Activated CD4-positive, alpha-beta memory T cell treated with anti-CD3 and anti-CD28 coated beads for 36 hours (primary cell): ENCODE measurements around the gene RASSF9. TPM values are rescaled to one million over a fixed set of nuclear protein-coding genes. Genes with fewer than 3 reads are reported as not detected.

Source experiments
- CTCF ChIA-PET: fragments of 350-600 bp; sonication (Branson Sonifier 250); formaldehyde crosslinking; loops from one replicate; lab custom pipeline; 2021; ENCODE audit warnings: antibody characterized with exemption, inconsistent platforms; lab: Charles Lee
- POLR2A ChIA-PET: fragments of 350-600 bp; sonication (Branson Sonifier 250); formaldehyde crosslinking; loops from one replicate; lab custom pipeline; 2021; ENCODE audit warnings: antibody characterized with exemption; lab: Charles Lee
- DNase-seq: peaks from one replicate; pipeline ENCODE4 v3.0.0-alpha.2; 2020
- H3K27ac Mint-ChIP-seq: one replicate; pipeline ENCODE4 v1.8.0; 2021; ENCODE audit warnings: mixed read lengths
- H3K27me3 Mint-ChIP-seq: one replicate; pipeline ENCODE4 v1.8.0; 2021; ENCODE audit warnings: mixed read lengths
- H3K36me3 Mint-ChIP-seq: one replicate; pipeline ENCODE4 v1.8.0; 2021; ENCODE audit warnings: mixed read lengths
- H3K4me1 Mint-ChIP-seq: one replicate; pipeline ENCODE4 v1.8.0; 2021; ENCODE audit warnings: low read depth, mixed read lengths
- H3K4me3 Mint-ChIP-seq: one replicate; pipeline ENCODE4 v1.8.0; 2021; ENCODE audit warnings: mild to moderate bottlenecking, mixed read lengths
- H3K9me3 Mint-ChIP-seq: one replicate; pipeline ENCODE4 v1.8.0; 2021; ENCODE audit warnings: mixed read lengths
- intact Hi-C: fragments of 100-400 bp; cut with micrococcal nuclease; formaldehyde crosslinking; loops from one replicate; pipeline ENCODE4 v1.15.1; 2023
- total RNA-seq, 2 experiments: library from RNA; stranded (reverse); gene quantifications; one replicate each; pipeline ENCODE4 v1.2.3, GENCODE V29; 2021

RASSF9 gene
- total RNA-seq, 2 experiments from 2014 or later: not detected

DNA sequence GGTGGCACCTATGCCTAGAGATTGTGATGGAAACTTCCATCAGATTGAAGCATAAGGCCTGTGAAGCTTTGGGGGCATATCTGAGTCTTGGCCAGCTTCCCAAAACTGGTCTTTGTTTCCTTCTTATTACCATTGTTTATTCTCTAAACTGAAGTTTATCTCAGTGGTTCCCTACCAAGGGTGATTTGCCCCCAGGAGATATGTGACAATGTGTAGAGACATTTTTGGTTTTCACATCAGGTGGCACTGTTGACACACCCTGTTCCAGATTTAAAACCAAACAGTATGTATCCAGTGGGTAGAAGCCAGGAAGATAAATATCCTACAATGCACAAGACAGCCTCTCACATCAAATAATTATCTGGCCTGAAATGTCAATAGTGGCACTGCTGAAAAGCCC, 22.1 kb downstream of the RASSF9 start:
- Mint-ChIP-seq H3K4me1 (no peaks in the 10 kb centered on the region), H3K36me3 (no peaks in the 10 kb centered on the region), H3K27me3 (no peaks in the 10 kb centered on the region), H3K9me3 (peaks cover 2% of the 10 kb centered on the region), H3K4me3 (no peak overlapping the region), H3K27ac (no peak overlapping the region)
- intact Hi-C loops: no loop called here
- ChIA-PET CTCF (no interaction called here), POLR2A (no interaction called here)
- DNase-seq: no peak

DNA sequence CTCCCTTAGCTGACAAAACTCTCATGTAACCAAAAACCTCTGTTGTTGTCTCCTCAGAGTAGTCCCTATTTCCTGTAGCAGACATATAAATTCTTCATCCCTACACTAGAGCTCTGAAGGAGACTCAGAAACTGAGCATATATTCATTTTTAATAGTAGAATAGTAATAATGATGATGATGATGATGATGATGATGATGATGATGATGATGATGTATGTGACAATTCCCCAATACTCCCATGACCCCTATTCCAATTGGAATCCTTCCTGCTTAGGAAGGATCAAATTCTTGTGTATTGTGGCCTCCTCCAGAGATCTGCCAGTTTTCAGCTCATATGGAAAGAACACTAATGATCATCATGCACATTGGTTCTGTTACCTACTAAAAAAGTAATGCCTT, 26.7 kb downstream of the RASSF9 start:
- H3K36me3 Mint-ChIP-seq: no peaks in the 10 kb centered on the region
- ChIA-PET POLR2A (no interaction called here), CTCF (no interaction called here)
- intact Hi-C loops: no loop called here
- H3K27ac Mint-ChIP-seq: no peak overlapping the region
- H3K4me1 Mint-ChIP-seq: no peaks in the 10 kb centered on the region
- peaks cover 3% of the 10 kb centered on the region for H3K9me3 Mint-ChIP-seq
- no peak overlapping the region for H3K4me3 Mint-ChIP-seq
- H3K27me3 Mint-ChIP-seq: no peaks in the 10 kb centered on the region
- no peak for DNase-seq

DNA sequence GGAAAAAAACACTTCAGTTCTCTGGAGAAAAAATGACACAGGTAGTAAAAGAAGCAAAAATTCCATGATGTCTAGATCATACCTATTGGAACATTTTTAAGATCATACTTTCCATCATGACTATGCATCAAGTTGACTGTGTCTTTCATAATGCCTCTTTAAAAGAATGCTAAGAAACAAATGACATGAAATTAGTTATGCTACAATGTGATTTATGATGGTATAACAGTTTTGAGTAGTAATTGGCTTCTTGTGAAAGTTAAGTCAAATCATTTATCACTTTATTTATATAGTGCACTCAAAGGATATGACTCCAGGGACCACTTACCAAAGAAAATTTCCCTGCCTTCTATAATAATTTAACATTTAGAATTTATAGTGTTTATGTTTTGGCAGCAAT, 28.5 kb downstream of the RASSF9 start:
- H3K27me3 Mint-ChIP-seq: no peaks in the 10 kb centered on the region
- peaks cover 2% of the 10 kb centered on the region for H3K9me3 Mint-ChIP-seq
- DNase-seq: no peak
- no peaks in the 10 kb centered on the region for H3K4me1 Mint-ChIP-seq
- ChIA-PET CTCF (no interaction called here), POLR2A (no interaction called here)
- H3K27ac Mint-ChIP-seq: no peak overlapping the region
- intact Hi-C loops: no loop called here
- H3K36me3 Mint-ChIP-seq: no peaks in the 10 kb centered on the region
- H3K4me3 Mint-ChIP-seq: no peak overlapping the region

DNA sequence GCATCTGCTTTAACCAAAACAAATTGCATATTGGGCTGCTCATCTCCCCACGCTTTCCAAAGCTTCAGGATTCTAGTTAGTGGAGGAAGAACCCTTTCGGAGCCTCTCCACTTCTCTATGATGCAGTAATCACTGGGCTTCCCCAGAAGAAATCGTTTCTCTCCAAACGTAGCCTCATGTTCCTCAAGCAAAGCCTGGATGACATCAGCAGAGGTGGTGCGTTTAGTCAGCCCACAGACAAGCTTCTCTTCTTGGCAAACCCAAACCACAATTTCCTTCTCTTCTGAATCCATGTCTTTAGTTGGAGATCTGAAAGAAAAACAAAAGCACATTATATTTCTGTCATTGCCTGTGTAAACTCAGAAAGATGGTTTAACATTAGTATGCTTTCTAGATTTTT, 30.6 kb downstream of the RASSF9 start:
- CTCF ChIA-PET: no interaction called here
- intact Hi-C loops: no loop called here
- no peak for DNase-seq
- Mint-ChIP-seq H3K27me3 (no peaks in the 10 kb centered on the region), H3K27ac (no peak overlapping the region), H3K4me3 (no peak overlapping the region), H3K36me3 (no peaks in the 10 kb centered on the region), H3K4me1 (no peaks in the 10 kb centered on the region), H3K9me3 (peaks cover 2% of the 10 kb centered on the region)
- POLR2A ChIA-PET: no interaction called here

DNA sequence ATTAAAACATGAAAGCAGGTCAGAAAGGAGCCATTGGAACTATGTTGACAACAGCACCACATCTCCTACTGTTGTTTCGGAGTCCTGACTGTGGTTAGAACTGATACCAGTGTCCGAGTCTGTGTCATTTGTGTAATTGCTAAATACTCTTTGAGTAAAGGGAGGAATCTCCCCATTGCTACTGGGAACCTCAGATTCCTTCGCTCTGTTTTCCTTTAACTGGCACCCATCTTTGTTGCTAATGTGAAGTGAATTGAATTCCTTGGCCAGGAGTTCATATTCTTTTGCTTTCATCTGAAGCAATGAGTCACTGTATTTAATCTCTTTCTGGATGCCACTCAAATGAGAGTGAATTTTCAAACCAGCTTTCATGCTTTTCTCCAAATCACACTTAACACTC, 31.5 kb downstream of the RASSF9 start:
- H3K9me3 Mint-ChIP-seq: peaks cover 2% of the 10 kb centered on the region
- ChIA-PET POLR2A (no interaction called here), CTCF (no interaction called here)
- no peaks in the 10 kb centered on the region for H3K27me3 Mint-ChIP-seq
- no peak for DNase-seq
- H3K27ac Mint-ChIP-seq: no peak overlapping the region
- intact Hi-C loops: no loop called here
- no peaks in the 10 kb centered on the region for H3K4me1 Mint-ChIP-seq
- no peak overlapping the region for H3K4me3 Mint-ChIP-seq
- H3K36me3 Mint-ChIP-seq: no peaks in the 10 kb centered on the region

DNA sequence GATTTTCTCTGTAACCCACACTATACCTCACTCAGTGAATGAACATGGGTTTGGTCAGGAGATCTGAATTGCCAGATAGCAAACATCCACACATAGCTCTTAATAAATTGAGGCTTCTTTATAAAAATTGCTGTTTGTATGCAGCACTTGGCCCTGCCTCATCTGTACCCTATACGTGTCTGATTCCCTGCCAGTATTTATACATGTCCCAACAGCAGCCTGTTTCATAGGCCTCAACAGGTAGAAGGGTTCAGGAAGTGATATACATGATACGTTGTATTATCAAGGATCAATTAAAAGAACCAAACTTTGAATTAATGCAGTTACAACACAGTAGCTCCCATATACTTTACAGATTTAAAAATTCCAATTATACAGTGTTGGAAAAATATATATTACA, 32.3 kb downstream of the RASSF9 start:
- Mint-ChIP-seq H3K36me3 (no peaks in the 10 kb centered on the region), H3K9me3 (peaks cover 2% of the 10 kb centered on the region), H3K4me3 (no peak overlapping the region), H3K4me1 (no peaks in the 10 kb centered on the region), H3K27ac (no peak overlapping the region), H3K27me3 (no peaks in the 10 kb centered on the region)
- DNase-seq: no peak
- intact Hi-C loops: no loop called here
- ChIA-PET POLR2A (no interaction called here), CTCF (no interaction called here)

DNA sequence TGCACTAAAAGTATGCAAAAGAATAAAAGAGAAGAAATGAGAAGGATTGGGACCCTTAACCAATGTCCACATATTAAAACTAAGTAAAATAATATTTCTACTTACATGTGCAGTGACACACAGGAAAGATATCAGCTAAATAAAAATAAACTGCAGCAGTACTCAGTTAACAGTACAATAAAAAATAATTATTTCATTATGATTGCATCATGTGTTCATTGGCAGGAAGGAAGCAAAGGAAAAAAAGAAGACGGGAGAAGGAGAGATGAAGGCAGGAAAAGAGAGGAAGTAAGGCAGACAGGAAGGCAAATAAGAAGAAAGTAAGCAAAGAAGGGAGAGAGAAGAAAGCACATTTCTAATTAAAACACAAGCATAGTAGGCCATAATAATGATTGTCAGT, 33.0 kb downstream of the RASSF9 start:
- Mint-ChIP-seq H3K27ac (no peak overlapping the region), H3K4me3 (no peak overlapping the region), H3K9me3 (peaks cover 2% of the 10 kb centered on the region), H3K27me3 (no peaks in the 10 kb centered on the region), H3K4me1 (no peaks in the 10 kb centered on the region), H3K36me3 (no peaks in the 10 kb centered on the region)
- ChIA-PET POLR2A (no interaction called here), CTCF (no interaction called here)
- intact Hi-C loops: no loop called here
- DNase-seq: no peak

DNA sequence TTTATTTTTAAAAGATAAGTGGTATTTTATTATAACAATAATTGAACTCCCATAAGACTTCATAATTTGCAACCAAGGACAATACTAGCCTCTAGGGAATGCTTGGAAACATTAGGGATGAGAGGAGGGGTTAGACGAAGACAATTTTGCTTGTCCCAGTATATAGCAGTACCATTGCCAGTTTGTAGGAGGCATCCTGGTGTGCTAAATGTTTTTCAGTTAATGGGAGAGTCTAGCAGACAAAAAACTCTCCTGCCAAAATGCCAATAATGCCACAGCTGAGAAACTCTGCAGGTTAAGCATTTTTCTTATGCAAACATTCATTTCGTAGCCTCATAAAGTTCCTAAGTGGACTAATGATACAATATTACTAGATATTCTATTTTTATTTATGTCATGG, 38.1 kb downstream of the RASSF9 start:
- no peaks in the 10 kb centered on the region for H3K36me3 Mint-ChIP-seq
- intact Hi-C loops: no loop called here
- no peaks in the 10 kb centered on the region for H3K27me3 Mint-ChIP-seq
- no peaks in the 10 kb centered on the region for H3K9me3 Mint-ChIP-seq
- no peaks in the 10 kb centered on the region for H3K4me1 Mint-ChIP-seq
- no peak overlapping the region for H3K4me3 Mint-ChIP-seq
- POLR2A ChIA-PET: no interaction called here
- no peak for DNase-seq
- CTCF ChIA-PET: no interaction called here
- H3K27ac Mint-ChIP-seq: no peak overlapping the region

DNA sequence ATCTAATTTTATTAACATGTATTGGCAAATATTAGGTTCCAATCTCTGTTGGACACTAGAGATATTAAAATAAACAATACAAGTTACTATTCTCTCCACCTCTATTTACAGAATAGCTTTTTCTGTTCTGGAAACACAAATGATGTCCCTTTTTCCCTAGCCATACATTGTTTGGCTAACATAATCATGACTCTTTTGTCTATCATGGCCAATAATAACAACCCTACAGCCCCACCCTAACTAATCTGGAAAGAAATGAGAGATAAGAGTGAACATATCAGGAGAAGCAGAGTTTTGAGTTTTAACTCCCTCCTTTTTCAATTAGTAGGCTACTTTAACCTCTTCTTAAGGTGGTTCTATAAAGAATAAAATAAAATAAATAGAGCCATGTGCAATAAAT, 40.2 kb downstream of the RASSF9 start:
- Mint-ChIP-seq H3K27me3 (no peaks in the 10 kb centered on the region), H3K4me1 (no peaks in the 10 kb centered on the region), H3K9me3 (peaks cover 4% of the 10 kb centered on the region), H3K4me3 (no peak overlapping the region), H3K36me3 (no peaks in the 10 kb centered on the region), H3K27ac (no peak overlapping the region)
- POLR2A ChIA-PET: no interaction called here
- DNase-seq: no peak
- CTCF ChIA-PET: no interaction called here
- intact Hi-C loops: no loop called here

DNA sequence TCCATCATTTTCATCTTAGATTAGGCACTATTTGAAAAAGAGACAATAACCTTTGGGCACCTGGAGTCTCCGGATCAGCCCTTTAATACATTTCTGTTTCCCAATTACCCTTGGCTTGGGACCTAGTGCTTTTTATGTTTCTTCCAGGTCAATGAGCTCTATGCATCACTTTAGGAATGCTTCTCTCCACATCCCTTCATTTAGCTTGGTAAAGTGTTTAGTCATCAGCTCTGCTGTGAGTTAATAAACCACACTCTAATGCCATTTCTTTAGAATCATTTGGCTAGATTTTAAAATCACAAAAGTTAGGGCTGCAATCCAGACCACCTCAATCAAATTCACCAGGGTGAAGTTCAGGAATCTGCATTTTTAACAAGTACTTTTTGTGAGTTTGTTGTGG, 41.7 kb downstream of the RASSF9 start:
- Mint-ChIP-seq H3K4me1 (no peaks in the 10 kb centered on the region), H3K9me3 (peaks cover 4% of the 10 kb centered on the region), H3K36me3 (no peaks in the 10 kb centered on the region), H3K27me3 (no peaks in the 10 kb centered on the region), H3K27ac (no peak overlapping the region), H3K4me3 (no peak overlapping the region)
- ChIA-PET POLR2A (no interaction called here), CTCF (no interaction called here)
- intact Hi-C loops: no loop called here
- DNase-seq: no peak

DNA sequence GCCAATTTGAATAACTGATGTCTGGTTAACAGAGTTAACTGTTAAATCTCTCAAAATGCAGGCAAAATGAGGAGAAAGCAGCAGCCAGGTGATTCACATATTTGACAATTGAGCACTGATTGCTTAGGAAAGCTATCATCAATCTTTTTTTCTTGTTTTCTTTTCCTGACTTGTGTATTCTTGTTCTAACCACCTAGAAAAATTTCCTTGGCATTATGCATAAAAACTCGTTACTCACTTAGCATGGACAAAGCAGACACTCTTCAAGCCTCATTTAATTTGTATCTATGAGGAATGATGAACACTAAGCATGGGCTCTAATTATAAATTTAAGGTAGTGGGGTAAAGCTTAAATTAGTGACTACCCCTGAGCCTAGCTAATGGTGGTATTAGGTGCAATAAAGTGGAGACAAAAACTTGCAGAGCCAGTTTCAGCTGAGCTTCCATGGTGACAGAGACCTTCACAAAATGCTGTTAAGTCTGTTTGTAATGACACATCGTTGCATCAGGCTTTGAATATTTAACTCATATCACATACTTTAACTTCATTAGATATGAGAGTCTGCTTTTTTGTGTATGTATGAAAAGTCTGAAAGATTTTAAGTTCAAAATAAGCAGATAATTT, 52.0 kb downstream of the RASSF9 start:
- POLR2A ChIA-PET: no interaction called here
- Mint-ChIP-seq H3K9me3 (peaks cover 5% of the 10 kb centered on the region), H3K27ac (no peak overlapping the region), H3K27me3 (no peaks in the 10 kb centered on the region), H3K4me3 (no peak overlapping the region), H3K4me1 (no peaks in the 10 kb centered on the region), H3K36me3 (no peaks in the 10 kb centered on the region)
- intact Hi-C loops: no loop called here
- no peak for DNase-seq
- CTCF ChIA-PET: no interaction called here

DNA sequence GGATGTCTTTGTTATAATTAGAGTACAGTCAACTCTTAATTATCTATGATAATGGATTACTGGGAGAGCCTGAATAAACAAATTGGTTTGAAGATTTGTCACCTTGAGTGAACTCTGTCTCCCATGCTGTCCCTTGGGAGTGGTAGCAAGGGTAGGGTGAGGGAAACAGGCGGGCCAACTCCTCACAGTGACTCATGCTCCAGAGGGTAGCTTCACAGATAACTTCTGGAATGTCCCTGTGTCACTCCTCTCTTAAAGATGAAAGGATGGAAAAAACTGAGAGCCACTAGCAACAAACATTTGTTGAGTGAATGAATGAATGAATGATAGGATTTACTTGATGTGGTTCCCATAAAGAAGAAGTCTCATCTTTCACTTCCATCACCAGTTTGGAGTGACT, 53.5 kb downstream of the RASSF9 start:
- POLR2A ChIA-PET: no interaction called here
- intact Hi-C loops: no loop called here
- Mint-ChIP-seq H3K4me1 (no peaks in the 10 kb centered on the region), H3K9me3 (no peaks in the 10 kb centered on the region), H3K36me3 (no peaks in the 10 kb centered on the region), H3K27ac (no peak overlapping the region), H3K27me3 (no peaks in the 10 kb centered on the region), H3K4me3 (no peak overlapping the region)
- CTCF ChIA-PET: interaction anchor here (0.8 kb wide), 1 partner anchor 138 kb away, joined by 3 read pairs; no protein-coding TSS in a partner anchor
- no peak for DNase-seq

DNA sequence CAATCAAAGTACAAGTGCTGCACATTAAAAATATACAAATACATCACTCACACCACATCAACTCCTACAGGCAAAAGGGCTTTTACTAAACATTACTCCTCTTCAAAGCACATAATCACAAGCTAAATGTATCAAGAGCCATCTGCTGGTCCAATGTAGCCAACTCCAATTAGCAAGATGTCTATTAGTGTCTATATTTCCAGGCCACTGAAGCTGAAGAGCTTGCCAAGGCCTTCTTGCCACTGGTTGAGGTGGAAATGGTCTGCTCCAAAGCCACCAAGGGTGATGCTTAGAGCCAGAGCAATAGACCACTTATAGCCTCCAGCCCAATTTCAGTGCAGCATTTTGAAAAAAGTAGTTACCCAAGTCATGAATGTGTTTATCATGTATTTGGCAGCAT, 54.4 kb downstream of the RASSF9 start:
- Mint-ChIP-seq H3K9me3 (no peaks in the 10 kb centered on the region), H3K36me3 (no peaks in the 10 kb centered on the region), H3K4me1 (no peaks in the 10 kb centered on the region), H3K27me3 (no peaks in the 10 kb centered on the region), H3K27ac (no peak overlapping the region), H3K4me3 (no peak overlapping the region)
- CTCF ChIA-PET: interaction anchor here (0.8 kb wide), 1 partner anchor 139 kb away, joined by 3 read pairs; no protein-coding TSS in a partner anchor
- DNase-seq: no peak
- POLR2A ChIA-PET: no interaction called here
- intact Hi-C loops: no loop called here
